Activated CD4-positive, alpha-beta T cell treated with anti-CD3 and anti-CD28 coated beads for 48 hours (primary cell): Measurements from ENCODE around the gene SLC12A7.

ENCODE experiments used
- DNase-seq: peaks from one replicate; pipeline ENCODE4 v3.0.0-alpha.2; 2020

SLC12A7 gene

DNA sequence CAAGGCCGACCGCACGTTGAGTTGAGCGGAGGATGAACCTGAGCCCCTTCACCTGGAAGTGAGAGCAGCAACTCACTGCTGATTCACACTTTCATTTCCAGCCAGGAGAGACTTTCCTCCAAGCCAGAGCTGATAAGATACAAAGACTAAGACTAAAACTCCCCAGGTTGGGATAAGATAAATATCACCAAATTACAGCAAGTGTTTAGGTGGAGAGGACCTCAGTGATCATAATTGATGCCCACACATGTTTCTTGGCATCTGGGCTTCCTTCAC lies 109.7 kb downstream of the SLC12A7 start:
- no peak for DNase-seq

DNA sequence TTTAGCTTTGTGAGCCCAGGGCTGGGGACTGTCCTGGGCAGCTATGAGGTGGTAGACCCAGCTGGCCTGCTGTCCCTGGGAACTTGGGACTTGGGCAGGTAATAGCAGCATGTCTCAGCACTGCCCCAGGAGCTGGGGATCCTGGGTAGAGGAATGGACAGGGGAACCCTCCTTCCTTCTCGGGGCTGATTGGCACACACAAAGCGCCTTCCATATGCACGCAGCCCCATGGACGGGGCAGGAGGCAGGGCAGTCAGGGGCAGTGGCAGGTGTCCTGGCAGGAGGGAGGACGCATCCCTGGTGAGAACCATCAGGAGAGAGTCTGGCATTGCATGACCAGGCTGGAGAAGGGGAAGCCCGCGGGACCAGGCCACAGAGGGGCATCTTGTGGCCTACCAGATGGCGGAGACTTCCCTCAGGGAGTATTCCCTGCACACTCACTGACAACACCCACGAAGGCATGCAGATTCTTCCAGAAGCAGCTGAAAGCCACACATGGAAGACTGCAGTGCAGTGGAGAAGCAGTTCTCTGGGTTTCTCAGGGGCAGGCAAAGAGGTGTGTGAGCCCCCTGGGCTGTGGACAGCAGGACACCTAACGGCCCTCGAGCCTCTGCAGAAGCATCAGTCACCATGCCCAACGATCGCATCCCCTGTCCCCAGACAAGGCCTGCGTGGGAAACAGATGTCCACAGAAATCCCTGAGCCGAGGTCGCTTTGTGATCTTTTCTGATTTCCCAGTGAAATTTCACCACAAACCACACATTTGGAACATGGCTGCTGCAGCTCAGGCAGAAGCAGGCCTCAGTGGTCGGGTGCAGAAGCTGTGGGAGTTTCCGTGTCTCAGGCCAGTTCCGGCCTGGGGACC lies 110.2 kb downstream of the SLC12A7 start:
- peak; percentile 2 for DNase-seq

DNA sequence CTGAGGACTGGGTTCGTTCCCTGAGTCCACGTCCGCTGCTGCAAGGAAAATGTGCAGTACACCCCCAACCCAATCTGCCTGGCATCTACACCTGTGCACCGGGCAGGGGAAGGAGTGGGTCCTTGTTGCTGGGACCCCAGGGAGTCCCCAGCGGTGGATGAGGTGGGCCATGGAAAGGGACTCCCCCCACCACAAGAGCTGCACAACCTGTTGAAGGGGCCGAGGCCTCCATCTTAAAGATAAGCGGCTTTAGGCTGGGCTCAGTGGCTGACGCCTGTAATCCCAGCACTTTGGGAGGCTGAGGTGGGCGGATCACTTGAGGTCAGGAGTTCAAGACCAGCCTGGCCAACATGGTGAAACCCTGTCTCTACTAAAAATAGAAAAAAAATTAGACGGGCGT lies 111.0 kb downstream of the SLC12A7 start:
- DNase-seq, result peak; percentile 1
